GM12878 (cell line): ENCODE results near the gene FGGY. TPM values are rescaled to one million over a fixed set of nuclear protein-coding genes. Genes with fewer than 3 reads are reported as not detected.

Experiments
- ATAC-seq: fragments of 200-7000 bp; cut with Tn5 transposase; 3 replicates; pipeline ENCODE4 v1.9.1; 2020; ENCODE audit warnings: mild to moderate bottlenecking, moderate library complexity
- BruUV-seq: library from RNA; stranded (reverse); fragments of 400-500 nt; replicated peaks from 2 replicates; lab custom pipeline; 2021; lab: Mats Ljungman, UMichigan
- CTCF ChIA-PET: fragments of 300-600 bp; sonication (Branson Sonifier 250); formaldehyde crosslinking; extraction: SDS; loops from one replicate; lab custom pipeline; 2021; ENCODE audit warnings: inconsistent platforms; lab: Yijun Ruan, JAX
- POLR2A ChIA-PET: fragments of 350-600 bp; formaldehyde crosslinking; extraction: SDS; loops from one replicate; lab custom pipeline; 2021; ENCODE audit warnings: inconsistent platforms; lab: Charles Lee
- RAD21 ChIA-PET: fragments of 300-600 bp; sonication (Branson Sonifier 250); formaldehyde crosslinking; loops from one replicate; lab custom pipeline; 2023; ENCODE audit warnings: antibody characterized with exemption; ENCODE audit not compliant: unreplicated experiment; lab: Charles Lee
- SMC1A ChIA-PET: fragments of 300-600 bp; sonication (Branson Sonifier 250); formaldehyde crosslinking; loops from one replicate; lab custom pipeline; 2023; ENCODE audit not compliant: unreplicated experiment, uncharacterized antibody; lab: Charles Lee
- DNase-seq: peaks from one replicate; pipeline ENCODE4 v3.0.0-alpha.2; 2011; ENCODE audit warnings: low read depth, low spot score
- FAIRE-seq: peaks from 3 replicates; lab custom pipeline; 2011; peaks lifted over from hg19 to GRCh38; lab: Jason Lieb, UNC
- H2AFZ ChIP-seq: 2 replicates; pipeline ENCODE4 v1.6.0; 2011; ENCODE audit warnings: low read depth, low read length, control low read depth; ENCODE audit not compliant: control insufficient read depth
- H3K27ac ChIP-seq: 2 replicates; pipeline ENCODE4 v1.5.1; 2011; ENCODE audit warnings: control low read depth; ENCODE audit not compliant: control insufficient read depth, insufficient read depth
- H3K27me3 ChIP-seq, 2 experiments: replicated peaks in 1 of 2; 2 replicates each; pipeline versions ENCODE4 v1.6.0 to v1.6.1; 2011; ENCODE audit warnings: low read length in 1 of 2; ENCODE audit not compliant: control insufficient read depth in 2 of 2, insufficient read depth in 2 of 2
- H3K36me3 ChIP-seq, 2 experiments: 2 replicates each; pipeline ENCODE4 v1.5.1; 2011; ENCODE audit warnings: low read length in 1 of 2; ENCODE audit not compliant: control insufficient read depth in 2 of 2, insufficient read depth in 2 of 2
- H3K4me1 ChIP-seq: 2 replicates; pipeline ENCODE4 v1.6.1; 2011; ENCODE audit warnings: mild to moderate bottlenecking, low read length, moderate library complexity, mixed read lengths; ENCODE audit not compliant: control insufficient read depth, insufficient read depth
- H3K4me2 ChIP-seq: 2 replicates; pipeline ENCODE4 v1.6.0; 2011; ENCODE audit warnings: control low read depth; ENCODE audit not compliant: control insufficient read depth, insufficient read depth
- H3K4me3 ChIP-seq: fragments of 200-600 bp; sonication (generic); 2 replicates; pipeline ENCODE4 v1.5.1; 2016
- H3K79me2 ChIP-seq: 2 replicates; pipeline ENCODE4 v1.6.0; 2011; ENCODE audit warnings: low read length; ENCODE audit not compliant: control insufficient read depth, insufficient read depth
- H3K9ac ChIP-seq: 2 replicates; pipeline ENCODE4 v1.8.0; 2011; ENCODE audit warnings: low read length, control low read depth, mixed read lengths; ENCODE audit not compliant: control insufficient read depth, insufficient read depth
- H3K9me3 ChIP-seq: replicated peaks from 3 replicates; pipeline ENCODE4 v1.5.1; 2011; ENCODE audit warnings: mild to moderate bottlenecking, low read length; ENCODE audit not compliant: control insufficient read depth, insufficient read depth
- H4K20me1 ChIP-seq: 2 replicates; pipeline ENCODE4 v1.6.0; 2011; ENCODE audit not compliant: control insufficient read depth, insufficient read depth
- CHD2 ChIP-seq: IDR thresholded peaks from 2 replicates; pipeline ENCODE4 v1.6.1; 2011; ENCODE audit warnings: low read depth, low read length, improper control_type of control experiment, borderline replicate concordance
- HDGF ChIP-seq: fragments of 450-650 bp; IDR thresholded peaks from 2 replicates; pipeline ENCODE4 v1.6.1; 2016; ENCODE audit warnings: antibody characterized with exemption
- NR2F1 ChIP-seq: fragments of 450-650 bp; conservative IDR thresholded peaks from 2 replicates; pipeline ENCODE4 v1.6.1; 2017; ENCODE audit warnings: mild to moderate bottlenecking
- RFX5 ChIP-seq: IDR thresholded peaks from 2 replicates; pipeline ENCODE4 v1.6.1; 2011; ENCODE audit warnings: low read depth, low read length, improper control_type of control experiment
- SMAD1 ChIP-seq: fragments of 450-650 bp; IDR thresholded peaks from 2 replicates; pipeline ENCODE4 v1.6.1; 2018; ENCODE audit warnings: mild to moderate bottlenecking, low read depth; ENCODE audit not compliant: partially characterized antibody
- SMC3 ChIP-seq: IDR thresholded peaks from 2 replicates; pipeline ENCODE4 v1.6.1; 2011; ENCODE audit warnings: low read length, improper control_type of control experiment, borderline replicate concordance
- SPI1 ChIP-seq: IDR thresholded peaks from 2 replicates; pipeline ENCODE4 v1.6.1; 2011; ENCODE audit warnings: low read depth, mild to moderate bottlenecking, low read length, moderate library complexity, borderline replicate concordance; ENCODE audit not compliant: insufficient read depth
- TCF3 ChIP-seq: IDR thresholded peaks from 2 replicates; pipeline ENCODE4 v1.6.1; 2012; ENCODE audit warnings: low read depth, mild to moderate bottlenecking, low read length, borderline replicate concordance; ENCODE audit not compliant: insufficient read depth
- WGBS: methylation state at CpG from one replicate; pipeline ENCODE4 v1.1.6; 2016; ENCODE audit warnings: low lambda C conversion rate; ENCODE audit not compliant: insufficient replicate concordance, insufficient coverage; ENCODE audit errors: missing lambda C conversion rate; 5-methylcytosine and 5-hydroxymethylcytosine counted together
- in situ Hi-C: fragments of 300-500 bp; cut with MboI; formaldehyde crosslinking; loops from 9 replicates; pipeline ENCODE4 v1.14.3; 2018; ENCODE audit warnings: mixed read lengths
- intact Hi-C: fragments of 100-400 bp; cut with micrococcal nuclease; formaldehyde crosslinking; loops from one replicate; pipeline ENCODE4 v1.14.2; 2022; ENCODE audit not compliant: unreplicated experiment
- polyA plus RNA-seq, 11 experiments: library from polyadenylated mRNA; depleted of rRNA in 4 of 11; unstranded in 6 of 11; stranded (reverse) in 5 of 11; fragments of >200 nt; fragmentation: Nextera tagmentation in 4 of 11; fragmentation: Illumina TruSeq in 1 of 11; extraction: Ambion mirVana in 4 of 11; extraction: Trizol in 1 of 11; gene quantifications; 1 replicate in 1 of 11; 2 replicates in 10 of 11; pipeline versions ENCODE4 v1.2.1 to v1.2.3, GENCODE V29; 2011 to 2016; ENCODE audit warnings: inconsistent platforms in 2 of 11, missing spikeins in 2 of 11, low read depth in 1 of 11
- total RNA-seq, 4 experiments: library from RNA; depleted of rRNA in 3 of 4; stranded (reverse); fragments of >200 nt in 3 of 4; fragmentation: Illumina TruSeq in 1 of 4; extraction: Trizol in 1 of 4; gene quantifications; 2 replicates each; pipeline versions ENCODE4 v1.2.1 to v1.2.3, GENCODE V29; 2013 to 2021
- TF ChIP-seq, protein P1 (sequence below): IDR thresholded peaks from 2 replicates; pipeline ENCODE4 v1.6.1; 2012; ENCODE audit warnings: low read depth, low read length, improper control_type of control experiment

The FGGY gene
- total and polyA plus RNA-seq, 10 of the 15 experiments (the other 5 are each of a cell fraction or from before 2014, with no cell fraction given) = 6.2 to 11.9 (median 7.5) TPM

DNA sequence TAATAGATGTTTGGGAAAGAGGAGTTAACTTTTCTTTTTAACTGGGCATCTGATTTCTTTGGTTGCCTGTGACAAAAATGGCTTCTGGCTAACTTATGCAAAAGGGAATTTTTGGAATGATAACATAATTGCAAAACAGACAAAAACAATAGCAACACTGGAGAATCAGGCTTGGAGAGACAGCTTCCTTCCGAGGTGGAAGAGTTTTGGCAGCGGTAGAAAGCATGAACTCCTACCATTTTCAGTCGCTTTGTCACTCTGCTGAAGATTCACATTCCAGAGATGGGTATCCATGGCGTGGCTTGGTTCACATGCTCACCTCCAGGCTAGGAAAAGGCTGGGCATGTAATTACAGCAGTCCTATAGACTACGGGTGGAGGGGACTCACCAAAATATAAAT lies 17.2 kb upstream of the FGGY start:
- Histone ChIP-seq H3K9me3 (no peaks in the 10 kb centered on the region), H2AFZ (no peak overlapping the region), H3K4me3 (no peak overlapping the region), H3K4me1 (no peaks in the 10 kb centered on the region; the same call in 1 of the 2 replicates), H3K79me2 (no peaks in the 10 kb centered on the region), H4K20me1 (no peaks in the 10 kb centered on the region), H3K27me3 (no peaks in the 10 kb centered on the region; a peak in 1 of 4 replicates), H3K27ac (no peak overlapping the region), H3K36me3 (no peaks in the 10 kb centered on the region), H3K4me2 (no peak overlapping the region), H3K9ac (no peak overlapping the region)
- no peak for ATAC-seq
- no peak for FAIRE-seq
- WGBS = 74% methylated on average over 5 of the region's 5 CpGs
- intact Hi-C loops = no loop called here
- TF ChIP-seq SPI1 = no peak
- no peak for TF ChIP-seq TCF3
- no peak for TF ChIP-seq CHD2
- no peak for TF ChIP-seq SMAD1
- TF ChIP-seq, protein P1, sequence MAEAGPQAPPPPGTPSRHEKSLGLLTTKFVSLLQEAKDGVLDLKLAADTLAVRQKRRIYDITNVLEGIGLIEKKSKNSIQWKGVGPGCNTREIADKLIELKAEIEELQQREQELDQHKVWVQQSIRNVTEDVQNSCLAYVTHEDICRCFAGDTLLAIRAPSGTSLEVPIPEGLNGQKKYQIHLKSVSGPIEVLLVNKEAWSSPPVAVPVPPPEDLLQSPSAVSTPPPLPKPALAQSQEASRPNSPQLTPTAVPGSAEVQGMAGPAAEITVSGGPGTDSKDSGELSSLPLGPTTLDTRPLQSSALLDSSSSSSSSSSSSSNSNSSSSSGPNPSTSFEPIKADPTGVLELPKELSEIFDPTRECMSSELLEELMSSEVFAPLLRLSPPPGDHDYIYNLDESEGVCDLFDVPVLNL = no peak
- TF ChIP-seq HDGF = no peak
- TF ChIP-seq SMC3 = no peak
- TF ChIP-seq RFX5 = no peak
- TF ChIP-seq NR2F1 = no peak
- DNase-seq = no peak
- ChIA-PET POLR2A (interaction anchor here (0.6 to 1.2 kb wide), 3 partner anchors 16 to 501 kb away, joined by 3 read pairs; no protein-coding TSS in a partner anchor), CTCF (interaction anchor here (0.9 to 3.5 kb wide), 4 partner anchors 9 to 461 kb away, joined by 3 to 11 read pairs (median 4); no protein-coding TSS in a partner anchor), RAD21 (interaction anchor here (0.6 to 1.4 kb wide), 6 partner anchors 11 to 496 kb away, joined by 3 read pairs; partner anchors contain the start of gene JUN), SMC1A (interaction anchor here (1.0 to 1.5 kb wide), 4 partner anchors 10 to 129 kb away, joined by 3 to 4 read pairs (median 3); no protein-coding TSS in a partner anchor)
- in situ Hi-C loops = no loop called here
- no TSS peak for BruUV-seq
